GM19025 (cell line): ENCODE measurements around the gene HBS1L.
"Not testable (repeated sequence)": the region's sequence is repeated elsewhere in the genome, so short reads cannot be mapped to it uniquely, and the experiment has no call there.

Source experiments
- ATAC-seq: cut with Tn5 transposase; IDR thresholded peaks from one replicate; pipeline ENCODE4 v1.9.1; 2021; ENCODE audit warnings: mild to moderate bottlenecking, low read depth, moderate library complexity; ENCODE audit not compliant: unreplicated experiment

The HBS1L gene

GRCh38 chr6:135081966-135082365, 27.3 kb upstream of the HBS1L start:
- ATAC-seq = no peak

- no peak for ATAC-seq
Measured at GRCh38 chr6:135075018-135075417, 20.4 kb upstream of the HBS1L start.

- ATAC-seq = no peak
Measured at GRCh38 chr6:135073756-135074393, 19.3 kb upstream of the HBS1L start.

- ATAC-seq = no peak
Measured at GRCh38 chr6:135073217-135073616, 18.6 kb upstream of the HBS1L start.

GRCh38 chr6:135072753-135073152, 18.1 kb upstream of the HBS1L start:
- ATAC-seq = no peak

GRCh38 chr6:135071541-135071940, 16.9 kb upstream of the HBS1L start:
- ATAC-seq = no peak

- ATAC-seq = no peak
Measured at GRCh38 chr6:135067911-135068310, 13.3 kb upstream of the HBS1L start.

- ATAC-seq = no peak
Measured at GRCh38 chr6:135066806-135067205, 12.2 kb upstream of the HBS1L start.

- ATAC-seq = no peak
Measured at GRCh38 chr6:135066397-135066796, 11.8 kb upstream of the HBS1L start.

GRCh38 chr6:135064586-135064985, 10.0 kb upstream of the HBS1L start:
- ATAC-seq = no peak

GRCh38 chr6:135063926-135064325, 9.3 kb upstream of the HBS1L start:
- ATAC-seq = no peak

GRCh38 chr6:135062735-135063134, 8.1 kb upstream of the HBS1L start:
- no peak for ATAC-seq

- ATAC-seq = no peak
Measured at GRCh38 chr6:135060076-135060475, 5.5 kb upstream of the HBS1L start.

- ATAC-seq = not testable (repeated sequence)
Measured at GRCh38 chr6:135058299-135058698, 3.7 kb upstream of the HBS1L start.

- no peak for ATAC-seq
Measured at GRCh38 chr6:135056632-135057031, 2.0 kb upstream of the HBS1L start.

GRCh38 chr6:135054226-135054568, 425 bp downstream of the HBS1L start:
- ATAC-seq = no peak

- no peak for ATAC-seq
Measured at GRCh38 chr6:135053406-135053805, 1.2 kb downstream of the HBS1L start.

GRCh38 chr6:135052939-135053338, 1.7 kb downstream of the HBS1L start:
- ATAC-seq = no peak

- ATAC-seq = no peak
Measured at GRCh38 chr6:135048915-135049314, 5.7 kb downstream of the HBS1L start.

GRCh38 chr6:135047336-135047735, 7.3 kb downstream of the HBS1L start:
- ATAC-seq = no peak

GRCh38 chr6:135046912-135047311, 7.7 kb downstream of the HBS1L start:
- ATAC-seq = no peak

GRCh38 chr6:135044639-135045038, 10.0 kb downstream of the HBS1L start:
- ATAC-seq = no peak

GRCh38 chr6:135043846-135044245, 10.8 kb downstream of the HBS1L start:
- ATAC-seq = no peak
